ENCODE results near the gene SLC35F1.

- no peak for TF ChIP-seq EZH2 (IDR thresholded peaks at IDR 0.05; ENCODE audit: low read length)
- no peak for TF ChIP-seq CTCF (optimal IDR thresholded peaks at IDR 0.05 in 1 of 3, IDR thresholded peaks at IDR 0.05 in 1 of 3, conservative IDR thresholded peaks at IDR 0.05 in 1 of 3; ENCODE audit: extremely low read depth in 1 of 3, insufficient read depth in 2 of 3, low read length in 3 of 3)
These were observed 256.5 kb downstream of the SLC35F1 start for GRCh38 chr6:118163542-118163941.
